HG02759 (cell line): Measurements from ENCODE around the gene CFAP61.
A peak's percentile ranks its signal among the peaks of the same experiment; 100 is the strongest.
"Not testable (repeated sequence)": the region's sequence is repeated elsewhere in the genome, so short reads cannot be mapped to it uniquely, and the experiment has no call there.

Source experiments
- ATAC-seq: cut with Tn5 transposase; IDR thresholded peaks from one replicate; pipeline ENCODE4 v1.9.1; 2021; ENCODE audit warnings: mild to moderate bottlenecking, moderate library complexity; ENCODE audit not compliant: unreplicated experiment

Gene CFAP61

GRCh38 chr20:20318365-20319161 lies 266.2 kb downstream of the CFAP61 start:
- no peak for ATAC-seq

- no peak for ATAC-seq
Measured at GRCh38 chr20:20321134-20321533, 268.8 kb downstream of the CFAP61 start.

GRCh38 chr20:20321917-20322316 lies 269.6 kb downstream of the CFAP61 start:
- no peak for ATAC-seq

- ATAC-seq, result no peak
Measured at GRCh38 chr20:20322912-20323311, 270.6 kb downstream of the CFAP61 start.

- ATAC-seq, result no peak
Measured at GRCh38 chr20:20327746-20328145, 275.4 kb downstream of the CFAP61 start.

GRCh38 chr20:20329564-20329963 lies 277.2 kb downstream of the CFAP61 start:
- ATAC-seq, result no peak

- no peak for ATAC-seq
Measured at GRCh38 chr20:20331156-20331555, 278.8 kb downstream of the CFAP61 start.

GRCh38 chr20:20331817-20332216 lies 279.5 kb downstream of the CFAP61 start:
- ATAC-seq, result no peak

GRCh38 chr20:20333866-20334265 lies 281.5 kb downstream of the CFAP61 start:
- peak; percentile 42 for ATAC-seq

GRCh38 chr20:20334489-20334888 lies 282.2 kb downstream of the CFAP61 start:
- ATAC-seq, result peak; percentile 91

GRCh38 chr20:20338133-20338730 lies 285.9 kb downstream of the CFAP61 start:
- no peak for ATAC-seq

- ATAC-seq, result no peak
Measured at GRCh38 chr20:20340443-20340842, 288.1 kb downstream of the CFAP61 start.

GRCh38 chr20:20341371-20341770 lies 289.0 kb downstream of the CFAP61 start:
- no peak for ATAC-seq

GRCh38 chr20:20342066-20342465 lies 289.7 kb downstream of the CFAP61 start:
- ATAC-seq, result no peak

- no peak for ATAC-seq
Measured at GRCh38 chr20:20343932-20344331, 291.6 kb downstream of the CFAP61 start.

GRCh38 chr20:20344476-20344875 lies 292.1 kb downstream of the CFAP61 start:
- ATAC-seq, result no peak

GRCh38 chr20:20353576-20353975 lies 301.2 kb downstream of the CFAP61 start:
- ATAC-seq, result no peak

- not testable (repeated sequence) for ATAC-seq
Measured at GRCh38 chr20:20355503-20355902, 303.2 kb downstream of the CFAP61 start.

GRCh38 chr20:20358801-20359200 lies 306.5 kb downstream of the CFAP61 start:
- ATAC-seq, result no peak

- no peak for ATAC-seq
Measured at GRCh38 chr20:20359628-20360027, 307.3 kb downstream of the CFAP61 start.

GRCh38 chr20:20360464-20360863 lies 308.1 kb downstream of the CFAP61 start:
- peak; percentile 78 for ATAC-seq

GRCh38 chr20:20362774-20363433 lies 310.6 kb downstream of the CFAP61 start:
- no peak for ATAC-seq
